Measurements from ENCODE around the gene ARHGAP6.

GRCh38 chrX:11269996-11270395, 395.7 kb downstream of the ARHGAP6 start:
- no peak for TF ChIP-seq CTCF (conservative IDR thresholded peaks at IDR 0.05; ENCODE audit: low read depth in 2 of 2)
- TF ChIP-seq EZH2phosphoT487 (IDR thresholded peaks at IDR 0.05; ENCODE audit: unreplicated experiment) = no peak
- no peak for TF ChIP-seq EZH2 (IDR thresholded peaks at IDR 0.05; ENCODE audit: low read depth, unreplicated experiment)
- no peak for TF ChIP-seq REST (IDR thresholded peaks at IDR 0.05; ENCODE audit: unreplicated experiment)
- TF ChIP-seq POLR2AphosphoS5 (IDR thresholded peaks at IDR 0.05; ENCODE audit: low read depth) = no peak
- no peak for TF ChIP-seq JUNB (IDR thresholded peaks at IDR 0.05; ENCODE audit: unreplicated experiment)
- TF ChIP-seq CREB1 (CRISPR knock-in tag; IDR thresholded peaks at IDR 0.05; ENCODE audit: low read depth) = no peak
- no peak for TF ChIP-seq NANOG (IDR thresholded peaks at IDR 0.05; ENCODE audit: borderline replicate concordance)
- no peak for TF ChIP-seq STAT1 (IDR thresholded peaks at IDR 0.05; ENCODE audit: unreplicated experiment)
- TF ChIP-seq ZNF114 (CRISPR knock-in tag; IDR thresholded peaks at IDR 0.05) = no peak
